MM.1S (cell line): ENCODE data around the gene IKZF4.
A peak's percentile ranks its signal among the peaks of the same experiment; 100 is the strongest.
"Not testable (repeated sequence)": the region's sequence is repeated elsewhere in the genome, so short reads cannot be mapped to it uniquely, and the experiment has no call there.

Source experiments
- DNase-seq: peaks from one replicate; pipeline ENCODE4 v3.0.0-alpha.2; 2015
- H2AFZ ChIP-seq: fragments of 300-600 bp; sonication (generic); 2 replicates; pipeline ENCODE4 v1.6.0; 2016; ENCODE audit warnings: antibody characterized with exemption, low read length
- H3F3A ChIP-seq: fragments of 300-600 bp; sonication (generic); 2 replicates; pipeline ENCODE4 v1.6.1; 2016; ENCODE audit warnings: mild to moderate bottlenecking, antibody characterized with exemption, low read length, moderate library complexity, mixed read lengths; ENCODE audit not compliant: insufficient read depth
- H3K27ac ChIP-seq: fragments of 300-600 bp; sonication (generic); 2 replicates; pipeline ENCODE4 v1.5.1; 2016; ENCODE audit warnings: mild to moderate bottlenecking, low read length
- H3K27me3 ChIP-seq: fragments of 300-600 bp; sonication (generic); replicated peaks from 2 replicates; pipeline ENCODE4 v1.6.0; 2016; ENCODE audit warnings: low read length; ENCODE audit not compliant: insufficient read depth
- H3K36me3 ChIP-seq: fragments of 300-600 bp; sonication (generic); replicated peaks from 2 replicates; pipeline ENCODE4 v1.6.1; 2016; ENCODE audit warnings: mild to moderate bottlenecking, low read length, mixed read lengths; ENCODE audit not compliant: insufficient read depth
- H3K4me1 ChIP-seq: fragments of 300-600 bp; sonication (generic); 2 replicates; pipeline ENCODE4 v1.6.1; 2016; ENCODE audit warnings: low read length, mixed read lengths
- H3K4me2 ChIP-seq: fragments of 300-600 bp; sonication (generic); 2 replicates; pipeline ENCODE4 v1.6.0; 2016; ENCODE audit warnings: low read depth, low read length
- H3K4me3 ChIP-seq: fragments of 300-600 bp; sonication (generic); 2 replicates; pipeline ENCODE4 v1.5.1; 2016; ENCODE audit warnings: low read length, mixed read lengths
- H3K79me2 ChIP-seq: fragments of 300-600 bp; sonication (generic); 2 replicates; pipeline ENCODE4 v1.6.1; 2016; ENCODE audit warnings: mixed run types, low read length, mixed read lengths
- H3K9ac ChIP-seq: fragments of 300-600 bp; sonication (generic); 2 replicates; pipeline ENCODE4 v1.6.1; 2016; ENCODE audit warnings: low read length, mixed read lengths
- H3K9me2 ChIP-seq: fragments of 300-600 bp; sonication (generic); replicated peaks from 2 replicates; pipeline ENCODE4 v1.6.1; 2016; ENCODE audit warnings: mild to moderate bottlenecking, low read length, mixed read lengths; ENCODE audit not compliant: insufficient read depth
- H3K9me3 ChIP-seq: fragments of 300-600 bp; sonication (generic); replicated peaks from 2 replicates; pipeline ENCODE4 v1.6.1; 2016; ENCODE audit warnings: mild to moderate bottlenecking, low read length, mixed read lengths; ENCODE audit not compliant: insufficient read depth
- H4K20me1 ChIP-seq: fragments of 300-600 bp; sonication (generic); 2 replicates; pipeline ENCODE4 v1.6.1; 2016; ENCODE audit warnings: mild to moderate bottlenecking, low read length, moderate library complexity, mixed read lengths; ENCODE audit not compliant: insufficient read depth
- EZH2 ChIP-seq: fragments of 300-600 bp; sonication (generic); optimal IDR thresholded peaks from 2 replicates; pipeline ENCODE3; 2017; ENCODE audit warnings: low read depth, mild to moderate bottlenecking, antibody characterized with exemption, low read length, mixed read lengths
- EZH2phosphoT487 ChIP-seq: fragments of 300-600 bp; sonication (generic); IDR thresholded peaks from 2 replicates; pipeline ENCODE4 v1.6.1; 2018; ENCODE audit warnings: antibody characterized with exemption, low read length
- TF ChIP-seq, protein P1 (sequence below): fragments of 300-600 bp; sonication (generic); IDR thresholded peaks from 2 replicates; pipeline ENCODE4 v1.5.1; 2016; ENCODE audit warnings: antibody characterized with exemption, low read length, mixed read lengths

IKZF4 gene

DNA sequence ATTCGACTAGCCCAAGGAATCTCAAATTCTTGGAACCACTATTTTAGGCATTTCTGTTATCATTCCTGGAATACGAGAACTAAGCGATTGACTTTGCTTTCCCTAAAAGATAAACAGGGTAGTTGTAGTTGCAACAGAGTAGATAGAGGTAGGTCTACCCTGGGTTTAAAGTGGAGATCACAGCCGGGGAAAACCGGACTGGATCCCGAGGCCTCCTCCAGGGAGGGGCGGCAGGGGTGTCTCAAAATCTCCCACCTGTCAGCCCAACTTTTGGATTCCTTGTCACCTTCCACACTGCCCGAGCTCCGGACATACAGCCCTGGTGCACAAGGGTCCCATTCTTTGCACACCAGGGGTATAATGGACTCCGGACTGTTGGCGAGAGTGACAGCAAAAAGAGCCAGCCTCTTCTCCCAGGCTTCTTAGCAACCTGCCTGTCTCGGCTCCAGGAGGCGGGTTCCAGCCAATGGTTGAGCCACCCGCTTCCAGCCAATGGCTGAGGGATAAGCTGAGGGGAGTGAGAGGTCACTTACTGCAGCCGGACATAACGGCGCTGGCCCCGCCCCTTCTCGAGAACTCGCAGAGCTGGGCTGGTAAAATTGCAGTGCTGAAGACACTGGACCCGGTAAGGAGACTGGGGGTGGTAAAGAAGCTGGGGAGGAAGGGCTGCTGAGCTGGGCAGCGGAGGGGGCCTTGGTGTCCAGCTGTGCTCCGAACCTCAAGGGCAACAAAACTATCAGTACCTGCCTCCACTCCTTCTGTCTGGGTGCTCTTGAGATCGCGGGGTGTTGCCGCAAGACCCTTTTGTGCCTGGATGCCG is 23.9 kb upstream of the IKZF4 start, which contains the start of gene SUOX:
TSS of gene SUOX (plus strand) at position 562 of the 820 bp plus-strand sequence. CDS start 4,946 bp downstream, outside the sequence.
- Histone ChIP-seq H3K9me3 (no peaks in the 10 kb centered on the region), H4K20me1 (no peaks in the 10 kb centered on the region), H3K27me3 (no peaks in the 10 kb centered on the region), H3K4me1 (0 out of 2 replicates have a peak, but pooled peaks cover 4% of the 10 kb centered on the region), H2AFZ (peak within 1 kb of the TSS; percentile 84), H3K4me2 (peak within 1 kb of the TSS; percentile 90), H3K9me2 (no peaks in the 10 kb centered on the region), H3K79me2 (no peaks in the 10 kb centered on the region), H3K9ac (peak within 1 kb of the TSS; percentile 66), H3K36me3 (no peaks in the 10 kb centered on the region), H3K27ac (peak within 1 kb of the TSS; percentile 17; the same call in 1 of the 2 replicates), H3K4me3 (peak within 1 kb of the TSS; percentile 68), H3F3A (peaks cover 9% of the 10 kb centered on the region; the same call in 1 of the 2 replicates)
- TF ChIP-seq, protein P1, sequence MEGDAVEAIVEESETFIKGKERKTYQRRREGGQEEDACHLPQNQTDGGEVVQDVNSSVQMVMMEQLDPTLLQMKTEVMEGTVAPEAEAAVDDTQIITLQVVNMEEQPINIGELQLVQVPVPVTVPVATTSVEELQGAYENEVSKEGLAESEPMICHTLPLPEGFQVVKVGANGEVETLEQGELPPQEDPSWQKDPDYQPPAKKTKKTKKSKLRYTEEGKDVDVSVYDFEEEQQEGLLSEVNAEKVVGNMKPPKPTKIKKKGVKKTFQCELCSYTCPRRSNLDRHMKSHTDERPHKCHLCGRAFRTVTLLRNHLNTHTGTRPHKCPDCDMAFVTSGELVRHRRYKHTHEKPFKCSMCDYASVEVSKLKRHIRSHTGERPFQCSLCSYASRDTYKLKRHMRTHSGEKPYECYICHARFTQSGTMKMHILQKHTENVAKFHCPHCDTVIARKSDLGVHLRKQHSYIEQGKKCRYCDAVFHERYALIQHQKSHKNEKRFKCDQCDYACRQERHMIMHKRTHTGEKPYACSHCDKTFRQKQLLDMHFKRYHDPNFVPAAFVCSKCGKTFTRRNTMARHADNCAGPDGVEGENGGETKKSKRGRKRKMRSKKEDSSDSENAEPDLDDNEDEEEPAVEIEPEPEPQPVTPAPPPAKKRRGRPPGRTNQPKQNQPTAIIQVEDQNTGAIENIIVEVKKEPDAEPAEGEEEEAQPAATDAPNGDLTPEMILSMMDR = no peak
- TF ChIP-seq EZH2phosphoT487 (no peak), EZH2 (no peak)
- DNase-seq = peak; percentile 98

DNA sequence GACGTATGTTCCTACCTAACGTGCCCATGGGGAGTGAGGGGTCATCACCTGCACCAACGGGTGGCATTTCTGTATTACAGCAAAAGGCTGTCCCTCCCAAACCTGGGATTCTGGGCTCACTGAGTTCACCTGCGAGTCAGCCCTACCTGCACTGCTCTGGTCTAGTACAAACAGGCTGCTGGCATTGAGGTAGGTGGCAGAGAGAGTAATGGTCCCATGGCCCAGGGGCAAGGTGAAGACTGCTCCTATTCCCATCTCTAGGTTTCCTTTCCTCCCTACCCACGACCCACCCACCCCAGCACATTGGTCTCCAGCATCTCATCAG is 23.3 kb upstream of the IKZF4 start:
- Histone ChIP-seq H3K9ac (peak overlapping the region; percentile 66), H3K9me2 (no peaks in the 10 kb centered on the region), H3K27me3 (no peaks in the 10 kb centered on the region), H3K9me3 (no peaks in the 10 kb centered on the region), H3K79me2 (no peaks in the 10 kb centered on the region), H3K36me3 (no peaks in the 10 kb centered on the region), H4K20me1 (no peaks in the 10 kb centered on the region), H2AFZ (peak overlapping the region; percentile 84), H3K4me2 (peak overlapping the region; percentile 90), H3F3A (peaks cover 9% of the 10 kb centered on the region; the same call in 1 of the 2 replicates), H3K4me3 (peak overlapping the region; percentile 68), H3K27ac (no peak overlapping the region), H3K4me1 (0 out of 2 replicates have a peak, but pooled peaks cover 4% of the 10 kb centered on the region)
- no peak for DNase-seq
- TF ChIP-seq EZH2phosphoT487 (no peak), EZH2 (no peak)
- TF ChIP-seq, protein P1 = no peak

DNA sequence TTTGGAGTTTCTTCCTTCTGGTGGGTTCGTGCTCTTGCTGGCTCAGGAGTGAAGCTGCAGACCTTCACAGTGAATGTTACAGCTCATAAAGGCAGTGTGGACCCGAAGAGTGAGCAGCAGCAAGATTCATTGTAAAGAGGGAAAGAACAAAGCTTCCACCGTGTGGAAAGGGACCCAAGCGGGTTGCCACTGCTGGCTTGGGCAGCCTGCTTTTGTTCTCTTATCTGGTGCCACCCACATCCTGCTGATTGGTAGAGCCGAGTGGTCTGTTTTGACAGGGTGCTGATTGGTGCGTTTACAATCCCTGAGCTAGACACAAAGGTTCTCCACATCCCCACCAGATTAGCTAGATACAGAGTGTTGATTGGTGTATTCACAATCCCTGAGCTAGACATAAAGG is 21.3 kb upstream of the IKZF4 start:
- not testable (repeated sequence) for H2AFZ ChIP-seq, H3K79me2 ChIP-seq, H3K9ac ChIP-seq, H3K4me2 ChIP-seq, H4K20me1 ChIP-seq, H3F3A ChIP-seq, DNase-seq, H3K27ac ChIP-seq, H3K9me2 ChIP-seq, H3K36me3 ChIP-seq, H3K4me1 ChIP-seq, H3K27me3 ChIP-seq, H3K4me3 ChIP-seq, H3K9me3 ChIP-seq

DNA sequence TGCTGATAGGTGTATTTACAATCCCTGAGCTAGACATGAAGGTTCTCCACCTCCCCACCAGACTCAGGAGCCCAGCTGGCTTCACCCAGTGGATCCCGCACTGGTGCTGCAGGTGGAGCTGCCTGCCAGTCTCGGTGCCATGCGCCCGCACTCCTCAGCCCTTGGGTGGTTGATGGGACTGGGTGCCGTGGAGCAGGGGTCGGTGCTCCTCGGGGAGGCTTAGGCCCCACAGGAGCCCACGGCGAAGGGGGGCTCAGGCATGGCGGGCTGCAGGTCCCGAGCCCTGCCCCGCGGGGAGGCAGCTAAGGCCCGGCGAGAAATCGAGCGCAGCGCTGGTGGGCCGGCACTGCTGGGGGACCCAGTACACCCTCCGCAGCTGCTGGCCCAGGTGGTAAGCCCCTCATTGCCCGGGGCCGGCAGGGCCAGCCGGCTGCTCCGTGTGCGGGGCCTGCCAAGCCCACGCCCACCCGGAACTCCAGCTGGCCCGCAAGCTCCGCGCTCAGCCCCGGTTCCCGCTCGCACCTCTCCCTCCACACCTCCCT is 20.8 kb upstream of the IKZF4 start:
- not testable (repeated sequence) for H4K20me1 ChIP-seq, H3K36me3 ChIP-seq, H3K27ac ChIP-seq, H3K9me2 ChIP-seq, H3K9me3 ChIP-seq, DNase-seq, H3K4me3 ChIP-seq, H3F3A ChIP-seq, H3K9ac ChIP-seq, H3K79me2 ChIP-seq, H3K4me1 ChIP-seq, H3K4me2 ChIP-seq, H3K27me3 ChIP-seq, H2AFZ ChIP-seq
